AG08396 (cell line): ENCODE results near the gene RANBP3.
"Not testable (repeated sequence)": the region's sequence is repeated elsewhere in the genome, so short reads cannot be mapped to it uniquely, and the experiment has no call there.

Source experiments
- DNase-seq: peaks from one replicate; pipeline ENCODE4 v3.0.0; 2012; ENCODE audit warnings: low spot score, mixed read lengths

RANBP3 gene

DNA sequence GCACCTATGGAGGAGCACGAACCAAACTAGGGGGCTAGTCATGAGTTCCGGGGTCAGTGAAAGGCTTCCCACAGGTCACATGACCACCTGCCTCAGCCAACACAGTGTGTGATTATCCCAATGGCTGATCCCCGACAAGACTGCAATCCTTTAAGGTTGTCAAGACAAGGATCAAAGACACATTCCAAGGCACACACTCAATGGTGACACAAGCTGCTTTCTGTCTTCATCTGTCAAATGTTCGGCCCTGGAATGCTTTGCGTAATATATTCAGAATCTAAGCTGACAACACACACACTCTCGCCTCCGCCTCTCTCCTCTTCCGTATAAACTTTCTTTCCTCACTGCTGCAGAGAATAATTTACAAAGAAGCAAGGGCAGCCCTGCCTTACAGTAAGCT lies 11.7 kb downstream of the RANBP3 start:
- peak; percentile 88 for DNase-seq

GRCh38 chr19:5964816-5965565 lies 12.9 kb downstream of the RANBP3 start:
- no peak for DNase-seq

DNA sequence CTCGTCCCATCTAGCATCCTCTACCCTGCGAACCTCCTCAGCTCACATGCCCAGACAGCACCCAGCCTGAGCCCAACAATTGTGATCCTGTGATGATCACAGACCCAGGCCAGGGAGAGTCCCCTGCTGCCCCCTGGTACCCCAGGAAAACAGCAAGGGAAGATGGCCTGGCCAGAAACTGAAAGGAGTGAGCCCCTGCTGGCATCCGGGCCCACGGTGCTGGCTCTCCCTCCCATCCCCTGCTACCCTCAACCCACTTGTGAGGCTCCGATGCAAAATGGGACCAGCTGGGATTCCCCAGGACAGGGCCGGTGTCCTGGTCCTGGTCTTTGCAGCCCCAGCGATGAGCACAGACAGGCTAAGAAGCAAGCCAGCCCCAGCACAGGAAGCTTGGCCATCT lies 14.1 kb downstream of the RANBP3 start:
- no peak for DNase-seq

- not testable (repeated sequence) for DNase-seq
Measured at GRCh38 chr19:5963259-5963658, 14.7 kb downstream of the RANBP3 start.

DNA sequence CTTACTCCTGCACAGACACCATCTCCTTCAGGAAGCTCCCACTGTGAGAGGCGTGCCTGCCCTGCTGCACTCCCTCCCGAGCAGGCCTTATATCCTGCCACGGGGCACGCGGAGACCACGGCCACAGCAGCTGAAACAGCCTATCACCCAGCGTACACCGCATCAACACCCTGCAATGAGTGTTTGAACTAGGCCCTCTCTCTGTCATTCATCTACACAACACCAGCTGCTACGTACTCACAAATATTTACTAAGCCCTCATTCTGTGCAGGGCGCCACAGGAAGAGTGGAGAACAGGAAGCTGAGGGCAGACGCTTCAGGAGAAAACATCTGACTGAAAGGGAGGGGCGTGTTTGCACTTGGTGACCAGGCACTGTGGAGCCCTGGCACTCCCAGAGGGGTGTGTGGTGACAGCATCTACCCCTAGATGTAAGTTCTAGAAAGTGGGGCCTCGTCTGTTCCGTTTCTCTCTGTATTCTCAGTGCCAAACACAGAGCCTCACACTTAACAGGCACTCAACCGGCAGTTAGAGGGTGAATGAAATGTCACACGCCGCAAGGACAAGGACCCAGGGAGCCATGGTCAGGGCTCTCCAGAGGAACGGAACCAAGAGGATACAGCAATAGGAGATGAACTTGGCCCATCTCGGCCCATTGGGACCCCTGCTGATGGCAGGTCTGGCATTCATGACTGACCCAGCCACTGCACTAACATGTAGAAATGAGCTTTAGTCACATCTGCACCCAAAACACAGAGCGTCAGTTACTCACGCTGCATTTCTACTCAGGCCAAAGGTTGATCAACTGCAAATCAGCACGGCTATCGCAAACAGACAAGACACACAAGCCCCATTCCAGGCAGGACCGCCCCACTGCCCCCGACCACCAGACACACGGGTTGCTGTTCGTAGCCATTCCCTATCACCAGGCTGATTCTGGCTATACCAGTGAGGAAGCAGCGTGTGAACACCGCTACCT lies 15.7 kb downstream of the RANBP3 start:
- DNase-seq = peak; percentile 70

DNA sequence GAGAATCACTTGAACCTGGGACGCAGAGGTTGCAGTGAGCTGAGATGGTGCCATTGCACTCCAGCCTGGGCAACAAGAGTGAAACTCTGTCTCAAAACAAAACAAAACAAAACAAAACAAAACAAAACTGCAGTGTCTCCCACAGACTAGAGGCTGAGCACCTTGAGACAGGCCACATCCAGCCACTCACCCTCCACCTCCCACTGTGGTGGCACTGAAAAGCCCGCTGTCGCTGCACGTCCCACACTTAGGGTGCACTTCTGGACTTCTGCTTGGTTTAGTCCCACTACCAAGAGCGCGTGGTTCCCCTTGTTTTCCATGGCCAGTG lies 16.3 kb downstream of the RANBP3 start:
- not testable (repeated sequence) for DNase-seq

- no peak for DNase-seq
Measured at GRCh38 chr19:5960005-5961001, 17.6 kb downstream of the RANBP3 start.

- no peak for DNase-seq
Measured at GRCh38 chr19:5959260-5960004, 18.5 kb downstream of the RANBP3 start.

- no peak for DNase-seq
Measured at GRCh38 chr19:5958851-5959122, 19.2 kb downstream of the RANBP3 start.

DNA sequence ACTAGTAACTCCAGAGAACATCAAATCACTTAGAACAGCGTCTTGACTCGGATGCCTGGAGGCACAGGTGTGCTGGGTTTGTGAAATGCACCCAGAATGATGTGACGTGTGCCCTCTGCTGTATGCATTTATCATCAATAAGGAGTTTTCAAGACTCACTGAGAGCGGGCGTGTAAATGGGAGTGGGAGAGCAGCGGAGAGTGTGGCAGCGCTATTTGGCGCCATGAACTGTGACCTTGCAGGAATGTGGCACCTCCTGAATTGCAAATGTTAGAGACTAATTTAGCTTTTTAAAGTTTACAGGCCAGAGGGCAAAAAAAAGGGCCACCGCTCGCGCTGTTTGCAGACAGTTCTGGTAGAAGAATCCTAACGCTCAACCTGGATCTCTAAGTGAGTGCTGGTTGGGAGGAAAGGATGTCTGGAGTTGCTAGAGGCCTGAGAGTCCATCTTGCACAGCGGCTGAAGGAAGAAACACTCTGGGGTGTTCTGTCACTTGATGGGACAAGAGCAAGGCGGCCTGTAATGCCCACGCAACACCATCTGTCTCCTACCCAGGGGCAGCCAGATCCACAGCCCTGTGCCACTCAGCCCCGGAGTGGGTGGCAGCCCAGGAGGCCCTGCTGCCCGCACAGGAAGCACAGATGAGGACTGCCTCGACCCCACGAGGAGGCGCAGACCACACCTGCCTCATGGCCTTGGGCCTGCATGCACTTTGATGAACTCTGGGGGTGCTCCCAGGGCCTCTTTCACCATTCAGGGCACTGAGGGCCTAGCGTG lies 19.7 kb downstream of the RANBP3 start:
- no peak for DNase-seq

DNA sequence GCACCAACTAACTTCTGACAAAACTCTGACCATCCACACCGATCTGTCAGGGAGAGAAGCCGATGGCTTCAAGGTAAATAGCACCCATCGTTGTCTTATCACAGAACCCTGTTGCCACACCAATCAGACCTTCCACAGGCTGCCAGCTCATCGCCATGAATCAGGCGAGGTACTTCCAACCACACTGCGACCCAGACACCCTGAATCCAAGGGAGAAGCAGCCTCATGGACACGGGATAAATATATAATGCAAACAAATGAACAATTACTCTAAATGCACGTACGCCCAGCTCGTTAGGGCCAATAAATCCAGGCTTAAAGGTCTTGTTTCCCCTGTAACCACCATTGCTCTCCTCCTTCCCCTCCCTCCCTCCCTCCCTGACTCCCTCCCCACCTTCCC lies 20.8 kb downstream of the RANBP3 start:
- no peak for DNase-seq

- DNase-seq = no peak
Measured at GRCh38 chr19:5956728-5957127, 21.2 kb downstream of the RANBP3 start.

DNA sequence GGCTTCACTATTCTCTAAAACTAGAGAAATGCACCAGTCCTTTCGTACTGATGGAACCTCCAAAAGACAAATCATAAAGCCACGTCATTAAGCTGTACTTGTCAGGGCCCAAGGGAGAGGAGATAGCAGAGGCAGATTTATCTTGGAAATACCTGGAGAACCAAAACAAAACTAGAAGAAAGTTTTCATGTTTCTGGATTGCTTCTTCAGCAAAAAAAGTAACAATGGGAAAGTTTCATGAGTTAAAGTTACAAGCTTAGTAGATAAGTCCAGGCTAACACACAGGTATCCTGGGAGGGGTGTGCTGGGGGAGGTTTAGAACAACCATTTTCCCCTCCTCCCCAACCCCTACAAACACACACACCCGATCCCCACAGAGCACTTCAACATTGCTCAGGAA lies 21.6 kb downstream of the RANBP3 start:
- no peak for DNase-seq

DNA sequence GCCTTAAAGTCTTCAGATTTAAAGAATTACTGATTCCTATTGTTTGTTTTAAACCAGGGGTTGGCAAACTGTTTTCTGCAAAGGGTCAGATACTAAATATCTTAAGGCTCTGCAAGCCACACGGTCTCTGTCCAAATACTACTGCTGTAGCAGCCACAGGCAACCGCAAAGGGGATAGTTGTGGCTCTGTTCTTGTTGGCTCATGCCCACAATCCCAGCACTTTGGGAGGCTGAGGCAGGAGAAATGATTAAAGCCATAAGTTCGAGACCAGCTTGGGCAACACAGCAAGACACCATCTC lies 22.4 kb downstream of the RANBP3 start:
- peak; percentile 49 for DNase-seq

GRCh38 chr19:5954293-5954692 lies 23.6 kb downstream of the RANBP3 start:
- DNase-seq = peak; percentile 62

GRCh38 chr19:5953680-5954213 lies 24.2 kb downstream of the RANBP3 start:
- DNase-seq = no peak

DNA sequence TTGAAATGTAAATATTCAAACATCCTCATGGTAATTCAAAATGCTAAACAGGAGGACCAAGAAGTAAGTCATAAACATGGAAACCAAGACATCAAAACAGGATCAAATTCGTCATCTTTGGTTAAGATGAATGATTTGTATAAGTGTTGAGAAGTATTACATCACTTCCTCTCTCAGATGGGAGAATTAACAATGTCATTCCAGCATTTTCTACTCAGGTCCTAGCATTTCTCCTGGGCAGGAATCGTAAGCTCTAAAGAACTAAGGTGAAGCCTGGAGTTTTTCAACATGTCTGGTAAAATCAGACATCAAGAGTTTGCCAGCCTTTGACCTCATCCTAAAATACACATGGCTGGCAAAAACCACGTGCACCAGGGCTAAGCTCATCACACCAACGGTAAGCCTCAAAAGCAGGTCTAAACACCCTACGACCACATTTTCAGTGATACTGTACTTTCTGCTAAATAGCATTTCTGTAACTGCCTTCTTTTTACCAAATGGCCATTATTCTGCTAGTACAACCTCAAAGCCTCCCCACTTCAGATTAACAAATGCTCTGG lies 24.8 kb downstream of the RANBP3 start:
- no peak for DNase-seq

DNA sequence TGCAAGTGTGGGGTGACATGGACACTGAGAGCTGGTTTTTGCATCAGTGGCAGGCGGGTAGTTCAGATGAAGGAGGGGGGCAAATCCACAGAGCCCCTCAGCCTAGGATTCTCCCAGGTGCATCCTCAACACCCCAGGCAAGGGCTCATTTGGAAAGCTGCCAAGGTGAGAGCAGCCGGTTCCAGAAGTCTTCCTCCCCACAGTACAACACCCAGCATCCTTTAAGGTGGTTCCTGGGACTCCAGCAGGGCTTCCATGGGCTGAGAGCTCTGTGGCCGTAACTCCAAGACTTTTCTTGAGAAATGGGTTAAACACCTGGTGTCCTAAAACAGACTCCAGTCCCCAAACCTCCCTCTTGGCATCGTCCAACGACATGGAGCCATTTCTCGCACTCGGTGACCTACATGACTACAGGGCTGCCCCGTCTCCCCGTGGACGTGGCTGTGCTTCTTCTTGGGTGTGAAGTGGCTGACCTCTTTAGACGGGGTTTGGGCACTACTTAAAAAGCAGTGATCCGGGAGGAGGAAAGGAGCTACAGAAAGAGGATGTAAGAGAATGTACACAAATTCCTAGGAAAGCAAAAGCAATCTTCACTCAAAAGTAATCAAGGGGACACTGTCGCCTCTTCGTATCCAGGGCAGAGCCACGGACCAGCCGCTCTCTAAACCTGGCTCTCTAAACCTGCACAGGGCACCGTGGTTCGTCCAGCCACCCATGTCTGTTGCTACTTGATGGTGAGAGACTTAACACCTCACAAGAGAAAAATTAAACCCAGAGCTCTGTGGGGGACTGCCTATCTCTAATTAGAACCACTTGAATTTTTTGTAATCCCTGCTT lies 25.5 kb downstream of the RANBP3 start:
- no peak for DNase-seq

DNA sequence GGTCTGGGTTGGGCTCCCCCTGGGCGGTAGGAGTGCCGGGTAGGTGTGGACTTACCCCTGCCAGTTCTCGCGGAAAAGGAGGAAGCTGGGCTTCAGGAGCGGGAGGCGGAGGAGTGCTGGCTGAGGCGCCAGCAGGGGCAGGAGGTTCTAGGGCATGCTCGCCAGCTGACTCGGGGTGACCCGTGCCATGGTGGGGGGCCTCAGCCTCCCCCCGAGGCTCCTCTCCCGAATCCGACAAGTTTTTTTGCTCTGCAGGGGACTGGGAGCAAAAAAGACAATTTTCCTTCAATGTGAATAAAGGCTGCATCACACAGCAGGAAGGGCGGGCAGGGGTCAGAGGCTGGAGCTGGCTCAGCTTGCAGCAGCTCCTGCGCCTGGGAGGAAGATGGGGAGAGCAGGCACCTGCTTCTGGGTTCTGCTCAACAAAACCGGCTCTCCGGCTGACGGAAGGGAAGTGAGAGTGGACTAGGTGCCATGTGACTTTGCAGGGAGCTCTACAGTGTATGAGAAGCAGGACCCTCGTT lies 26.5 kb downstream of the RANBP3 start:
- DNase-seq = no peak
